HS-27A (cell line): ENCODE measurements around the gene MRPL44.

ENCODE experiments used
- DNase-seq: peaks from one replicate; pipeline ENCODE4 v3.0.0-alpha.2; 2012; ENCODE audit warnings: low read depth, missing footprints

Gene MRPL44

GRCh38 chr2:224009605-224010315, 52.5 kb downstream of the MRPL44 start:
- no peak for DNase-seq

GRCh38 chr2:224011837-224012236, 54.6 kb downstream of the MRPL44 start:
- no peak for DNase-seq

- no peak for DNase-seq
These were observed 57.1 kb downstream of the MRPL44 start for GRCh38 chr2:224014336-224014735.

GRCh38 chr2:224016963-224017362, 59.7 kb downstream of the MRPL44 start:
- DNase-seq: no peak
